Neural progenitor cell (in vitro differentiated cells): ENCODE data around the gene PAK4. TPM values are rescaled to one million over a fixed set of nuclear protein-coding genes. Genes with fewer than 3 reads are reported as not detected.

Experiments used
- DNase-seq: peaks from one replicate; pipeline ENCODE4 v3.0.0-alpha.2; 2016; ENCODE audit warnings: low spot score
- H2AFZ ChIP-seq: fragments of 200-600 bp; sonication (generic); replicated peaks from 2 replicates; pipeline ENCODE4 v1.6.1; 2016; ENCODE audit warnings: antibody characterized with exemption
- H3F3A ChIP-seq: fragments of 200-600 bp; sonication (generic); 2 replicates; pipeline ENCODE4 v1.6.1; 2016; ENCODE audit warnings: antibody characterized with exemption, low read depth
- H3K27ac ChIP-seq: fragments of 200-600 bp; sonication (generic); 2 replicates; pipeline ENCODE4 v1.5.1; 2016; ENCODE audit warnings: mild to moderate bottlenecking
- H3K27me3 ChIP-seq: fragments of 200-600 bp; sonication (generic); 2 replicates; pipeline ENCODE4 v1.6.1; 2016; ENCODE audit warnings: mild to moderate bottlenecking, moderate library complexity
- H3K36me3 ChIP-seq: fragments of 200-600 bp; sonication (generic); 2 replicates; pipeline ENCODE4 v1.5.1; 2016
- H3K4me1 ChIP-seq: fragments of 200-600 bp; sonication (generic); 2 replicates; pipeline ENCODE4 v1.6.1; 2016; ENCODE audit warnings: mixed run types
- H3K4me2 ChIP-seq: fragments of 200-600 bp; sonication (generic); 2 replicates; pipeline ENCODE4 v1.6.1; 2016
- H3K4me3 ChIP-seq: fragments of 200-600 bp; sonication (generic); 2 replicates; pipeline ENCODE4 v1.5.1; 2016
- H3K79me2 ChIP-seq: fragments of 200-600 bp; sonication (generic); 2 replicates; pipeline ENCODE4 v1.6.1; 2016; ENCODE audit warnings: low read depth
- H3K9ac ChIP-seq: fragments of 200-600 bp; sonication (generic); 2 replicates; pipeline ENCODE4 v1.6.1; 2016
- H3K9me3 ChIP-seq: fragments of 200-600 bp; sonication (generic); 2 replicates; pipeline ENCODE4 v1.5.1; 2016; ENCODE audit warnings: low read depth
- H4K20me1 ChIP-seq: fragments of 200-600 bp; sonication (generic); 2 replicates; pipeline ENCODE4 v1.6.1; 2016; ENCODE audit warnings: low read depth
- H3K27ac Mint-ChIP-seq: 3 replicates; pipeline ENCODE4 v1.8.0; 2021; ENCODE audit warnings: mixed read lengths
- H3K27me3 Mint-ChIP-seq: 2 replicates; pipeline ENCODE4 v1.8.0; 2022; ENCODE audit warnings: low read depth, mild to moderate bottlenecking, inconsistent platforms, moderate library complexity, mixed read lengths; ENCODE audit not compliant: insufficient read depth
- H3K36me3 Mint-ChIP-seq: 3 replicates; pipeline ENCODE4 v1.8.0; 2021; ENCODE audit warnings: mixed read lengths
- H3K4me1 Mint-ChIP-seq: 3 replicates; pipeline ENCODE4 v1.8.0; 2021; ENCODE audit warnings: mixed read lengths
- H3K4me3 Mint-ChIP-seq: 3 replicates; pipeline ENCODE4 v1.8.0; 2021; ENCODE audit warnings: mild to moderate bottlenecking, moderate library complexity, mixed read lengths
- H3K9me3 Mint-ChIP-seq: 3 replicates; pipeline ENCODE4 v1.8.0; 2020; ENCODE audit warnings: mixed read lengths
- EZH2 ChIP-seq: fragments of 200-600 bp; sonication (generic); IDR thresholded peaks from 2 replicates; pipeline ENCODE4 v1.6.1; 2017; ENCODE audit warnings: antibody characterized with exemption, mild to moderate bottlenecking, moderate library complexity
- EZH2phosphoT487 ChIP-seq: fragments of 200-600 bp; sonication (generic); IDR thresholded peaks from 2 replicates; pipeline ENCODE4 v1.6.1; 2017; ENCODE audit warnings: antibody characterized with exemption
- total RNA-seq: library from RNA; depleted of rRNA; stranded (reverse); fragments of >200 nt; gene quantifications from 2 replicates; pipeline ENCODE4 v1.2.3, GENCODE V29; 2015; ENCODE audit warnings: low replicate concordance
- TF ChIP-seq, protein P1 (sequence below): fragments of 200-600 bp; sonication (generic); IDR thresholded peaks from 2 replicates; pipeline ENCODE4 v1.5.1; 2017; ENCODE audit warnings: antibody characterized with exemption, mild to moderate bottlenecking

PAK4 gene
- total RNA-seq, 1 donor from 2014 or later, result 9.7 TPM

DNA sequence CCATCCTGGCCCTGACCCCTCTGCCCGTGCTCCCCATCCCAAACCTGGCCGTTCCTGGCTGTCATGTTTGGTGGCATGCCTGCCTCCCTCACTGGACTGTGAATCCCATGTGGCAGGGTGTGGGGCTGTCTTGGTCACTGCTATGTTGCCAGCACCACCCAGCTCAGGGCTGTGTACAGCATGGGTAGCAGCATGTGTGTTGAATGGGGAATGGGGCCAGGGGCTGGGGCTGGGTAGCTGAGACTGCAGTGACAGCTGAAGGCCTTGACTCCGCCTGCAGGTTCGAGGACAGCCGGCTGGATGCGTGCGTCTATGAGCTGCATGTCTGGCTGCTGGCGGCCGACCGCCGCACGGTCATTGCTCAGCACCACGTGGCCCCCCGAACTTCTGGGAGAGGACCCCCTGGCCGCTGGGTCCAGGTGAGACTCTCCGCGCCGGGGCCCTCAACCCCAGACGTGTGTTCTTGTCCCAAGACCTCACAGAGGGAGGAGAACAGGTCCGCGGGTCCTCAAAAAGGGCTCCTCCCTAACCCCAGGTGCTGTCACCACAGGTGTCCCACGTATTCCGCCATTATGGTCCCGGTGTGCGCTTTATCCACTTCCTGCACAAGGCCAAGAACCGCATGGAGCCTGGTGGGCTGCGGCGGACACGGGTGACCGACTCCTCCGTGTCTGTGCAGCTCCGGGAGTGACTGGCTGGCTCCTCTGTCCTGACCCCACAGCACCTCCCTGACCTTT lies 74.6 kb downstream of the PAK4 start:
- no peak for DNase-seq
- no peaks in the 10 kb centered on the region for H3K79me2 ChIP-seq
- no peak overlapping the region for H3K4me2 ChIP-seq
- no peak overlapping the region for H3K4me3 ChIP-seq
- Mint-ChIP-seq H3K4me3 (peak overlapping the region; percentile 10), H3K9me3 (no peaks in the 10 kb centered on the region), H3K36me3 (no peaks in the 10 kb centered on the region), H3K27ac (no peak overlapping the region), H3K27me3 (peaks cover 31% of the 10 kb centered on the region), H3K4me1 (peaks cover 27% of the 10 kb centered on the region)
- TF ChIP-seq EZH2 (no peak), EZH2phosphoT487 (no peak)
- TF ChIP-seq, protein P1, sequence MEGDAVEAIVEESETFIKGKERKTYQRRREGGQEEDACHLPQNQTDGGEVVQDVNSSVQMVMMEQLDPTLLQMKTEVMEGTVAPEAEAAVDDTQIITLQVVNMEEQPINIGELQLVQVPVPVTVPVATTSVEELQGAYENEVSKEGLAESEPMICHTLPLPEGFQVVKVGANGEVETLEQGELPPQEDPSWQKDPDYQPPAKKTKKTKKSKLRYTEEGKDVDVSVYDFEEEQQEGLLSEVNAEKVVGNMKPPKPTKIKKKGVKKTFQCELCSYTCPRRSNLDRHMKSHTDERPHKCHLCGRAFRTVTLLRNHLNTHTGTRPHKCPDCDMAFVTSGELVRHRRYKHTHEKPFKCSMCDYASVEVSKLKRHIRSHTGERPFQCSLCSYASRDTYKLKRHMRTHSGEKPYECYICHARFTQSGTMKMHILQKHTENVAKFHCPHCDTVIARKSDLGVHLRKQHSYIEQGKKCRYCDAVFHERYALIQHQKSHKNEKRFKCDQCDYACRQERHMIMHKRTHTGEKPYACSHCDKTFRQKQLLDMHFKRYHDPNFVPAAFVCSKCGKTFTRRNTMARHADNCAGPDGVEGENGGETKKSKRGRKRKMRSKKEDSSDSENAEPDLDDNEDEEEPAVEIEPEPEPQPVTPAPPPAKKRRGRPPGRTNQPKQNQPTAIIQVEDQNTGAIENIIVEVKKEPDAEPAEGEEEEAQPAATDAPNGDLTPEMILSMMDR, result no peak
- no peaks in the 10 kb centered on the region for H3K36me3 ChIP-seq
- peaks cover 15% of the 10 kb centered on the region for H3F3A ChIP-seq
- no peaks in the 10 kb centered on the region for H4K20me1 ChIP-seq
- no peaks in the 10 kb centered on the region for H3K9me3 ChIP-seq
- H3K27me3 ChIP-seq, result peaks cover 59% of the 10 kb centered on the region
- peaks cover 6% of the 10 kb centered on the region for H3K4me1 ChIP-seq
- H3K9ac ChIP-seq, result no peak overlapping the region
- no peak overlapping the region for H3K27ac ChIP-seq
- no peak overlapping the region for H2AFZ ChIP-seq

DNA sequence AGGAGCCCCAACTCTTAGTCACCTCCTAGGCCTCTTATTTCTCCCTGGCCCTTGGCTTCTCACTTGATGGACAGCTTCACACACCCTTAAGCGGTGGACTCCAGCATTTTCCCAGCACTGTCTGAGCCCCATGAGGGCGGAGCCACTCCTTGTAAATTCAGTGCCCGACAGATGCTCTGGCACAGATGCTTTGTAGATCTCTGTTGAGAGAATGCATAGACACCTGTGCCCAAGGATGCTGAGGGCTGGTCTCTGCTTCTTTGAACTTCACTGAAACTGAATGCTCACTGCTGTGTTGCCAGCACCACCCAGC lies 75.2 kb downstream of the PAK4 start:
- Mint-ChIP-seq H3K4me3 (peak overlapping the region; percentile 10), H3K27ac (no peak overlapping the region), H3K27me3 (peaks cover 28% of the 10 kb centered on the region), H3K4me1 (peaks cover 22% of the 10 kb centered on the region), H3K36me3 (no peaks in the 10 kb centered on the region), H3K9me3 (no peaks in the 10 kb centered on the region)
- Histone ChIP-seq H4K20me1 (no peaks in the 10 kb centered on the region), H3K4me2 (no peak overlapping the region), H3K79me2 (no peaks in the 10 kb centered on the region), H3K4me1 (peaks cover 6% of the 10 kb centered on the region), H3F3A (peaks cover 10% of the 10 kb centered on the region), H3K4me3 (no peak overlapping the region), H3K36me3 (no peaks in the 10 kb centered on the region), H2AFZ (no peak overlapping the region), H3K9me3 (no peaks in the 10 kb centered on the region), H3K9ac (no peak overlapping the region), H3K27ac (no peak overlapping the region), H3K27me3 (peaks cover 54% of the 10 kb centered on the region)
- DNase-seq, result no peak
- TF ChIP-seq EZH2phosphoT487 (no peak), EZH2 (no peak)
- TF ChIP-seq, protein P1, result no peak

DNA sequence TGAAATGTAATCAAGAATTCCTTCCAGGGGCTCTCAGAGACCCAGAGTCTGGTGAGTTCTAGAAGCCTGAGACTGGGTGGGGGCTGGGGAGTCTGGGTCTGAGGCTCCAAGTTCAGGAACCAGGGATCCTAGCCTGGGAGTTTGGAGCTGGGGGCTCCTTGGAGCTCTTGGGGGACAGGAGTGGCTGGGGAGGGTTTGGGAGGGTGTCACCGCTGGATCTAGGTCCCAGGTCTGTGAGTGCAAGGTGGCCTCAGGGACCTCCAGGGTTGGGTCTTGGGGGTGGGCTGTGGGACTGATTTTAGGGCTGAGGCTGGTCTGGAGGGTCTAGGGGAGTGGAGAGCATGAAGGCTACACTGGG lies 77.4 kb downstream of the PAK4 start:
- Mint-ChIP-seq H3K27me3 (peaks cover 14% of the 10 kb centered on the region), H3K27ac (no peak overlapping the region)
- no peak overlapping the region for H2AFZ ChIP-seq

More for the DNA sequence above, 77.4 kb downstream of the PAK4 start:
- Mint-ChIP-seq H3K4me3 (no peak overlapping the region), H3K36me3 (no peaks in the 10 kb centered on the region), H3K4me1 (peaks cover 10% of the 10 kb centered on the region), H3K9me3 (no peaks in the 10 kb centered on the region)
- Histone ChIP-seq H3K79me2 (no peaks in the 10 kb centered on the region), H3K36me3 (no peaks in the 10 kb centered on the region), H3F3A (no peaks in the 10 kb centered on the region), H3K27ac (no peak overlapping the region), H3K9ac (no peak overlapping the region), H3K4me3 (no peak overlapping the region), H4K20me1 (no peaks in the 10 kb centered on the region), H3K4me2 (no peak overlapping the region), H3K4me1 (no peaks in the 10 kb centered on the region), H3K9me3 (no peaks in the 10 kb centered on the region), H3K27me3 (peaks cover 32% of the 10 kb centered on the region)
- TF ChIP-seq EZH2, result no peak
- no peak for TF ChIP-seq EZH2phosphoT487
- TF ChIP-seq, protein P1, result no peak
- DNase-seq, result no peak
